H9 (cell line): ENCODE measurements around the gene GPRIN1. TPM values are rescaled to one million over a fixed set of nuclear protein-coding genes. Genes with fewer than 3 reads are reported as not detected.

Source experiments
- DNase-seq: peaks from one replicate; pipeline ENCODE4 v3.0.0-alpha.2; 2017
- H2AFZ ChIP-seq: one replicate; pipeline ENCODE4 v1.6.1; 2013; ENCODE audit warnings: mild to moderate bottlenecking, low read length, control low read depth, moderate library complexity
- H2AK5ac ChIP-seq: 2 replicates; pipeline ENCODE4 v1.6.1; 2013; ENCODE audit warnings: low read length, control low read depth, mixed read lengths; ENCODE audit not compliant: insufficient read length
- H2BK120ac ChIP-seq: one replicate; pipeline ENCODE4 v1.6.1; 2013; ENCODE audit warnings: low read depth, mild to moderate bottlenecking, low read length, control low read depth, inconsistent platforms; ENCODE audit not compliant: poor library complexity, severe bottlenecking
- H2BK12ac ChIP-seq: 2 replicates; pipeline ENCODE4 v1.6.1; 2013; ENCODE audit warnings: low read length, control low read depth, mixed read lengths, low read depth; ENCODE audit not compliant: insufficient read length
- H2BK15ac ChIP-seq: 2 replicates; pipeline ENCODE4 v1.6.1; 2013; ENCODE audit warnings: low read depth, low read length, control low read depth
- H2BK20ac ChIP-seq: one replicate; pipeline ENCODE4 v1.6.1; 2013; ENCODE audit warnings: low read depth, mild to moderate bottlenecking, low read length, control low read depth, inconsistent platforms; ENCODE audit not compliant: poor library complexity, severe bottlenecking
- H2BK5ac ChIP-seq: 2 replicates; pipeline ENCODE4 v1.6.1; 2013; ENCODE audit warnings: low read length, control low read depth, mixed read lengths; ENCODE audit not compliant: insufficient read length
- H3K14ac ChIP-seq: 2 replicates; pipeline ENCODE4 v1.6.1; 2013; ENCODE audit warnings: low read length, control low read depth; ENCODE audit not compliant: insufficient read depth
- H3K18ac ChIP-seq: 2 replicates; pipeline ENCODE4 v1.6.1; 2013; ENCODE audit warnings: low read depth, mild to moderate bottlenecking, mixed read lengths, low read length, control low read depth; ENCODE audit not compliant: insufficient read length
- H3K23ac ChIP-seq: 2 replicates; pipeline ENCODE4 v1.6.1; 2013; ENCODE audit warnings: low read length, control low read depth, mixed read lengths, low read depth; ENCODE audit not compliant: insufficient read length
- H3K23me2 ChIP-seq: 2 replicates; pipeline ENCODE4 v1.6.1; 2013; ENCODE audit warnings: low read depth, mild to moderate bottlenecking, mixed read lengths, low read length, control low read depth; ENCODE audit not compliant: insufficient read length, poor library complexity, severe bottlenecking
- H3K27ac ChIP-seq: 2 replicates; pipeline ENCODE4 v1.5.1; 2013; ENCODE audit warnings: low read length, control low read depth, mixed read lengths, low read depth; ENCODE audit not compliant: insufficient read length
- H3K27me3 ChIP-seq: 2 replicates; pipeline ENCODE4 v1.6.1; 2013; ENCODE audit warnings: low read length, control low read depth, inconsistent platforms; ENCODE audit not compliant: insufficient read depth
- H3K4ac ChIP-seq: 2 replicates; pipeline ENCODE4 v1.6.1; 2013; ENCODE audit warnings: low read depth, mild to moderate bottlenecking, control low read depth, inconsistent platforms, low read length, moderate library complexity
- H3K4me1 ChIP-seq: 2 replicates; pipeline ENCODE4 v1.6.1; 2013; ENCODE audit warnings: low read length, control low read depth, inconsistent platforms; ENCODE audit not compliant: insufficient read depth
- H3K4me2 ChIP-seq: 2 replicates; pipeline ENCODE4 v1.6.1; 2013; ENCODE audit warnings: low read length, control low read depth, mixed read lengths; ENCODE audit not compliant: insufficient read length, insufficient read depth
- H3K56ac ChIP-seq: 2 replicates; pipeline ENCODE4 v1.6.1; 2013; ENCODE audit warnings: low read depth, mild to moderate bottlenecking, mixed read lengths, low read length, control low read depth; ENCODE audit not compliant: insufficient read length
- H3K79me1 ChIP-seq: 2 replicates; pipeline ENCODE4 v1.6.1; 2013; ENCODE audit warnings: low read depth, mild to moderate bottlenecking, moderate library complexity, low read length, control low read depth, inconsistent platforms; ENCODE audit not compliant: insufficient read depth, poor library complexity, severe bottlenecking
- H3K79me2 ChIP-seq: 2 replicates; pipeline ENCODE4 v1.6.1; 2013; ENCODE audit warnings: low read length, control low read depth, inconsistent platforms; ENCODE audit not compliant: insufficient read depth
- H3K9ac ChIP-seq: 2 replicates; pipeline ENCODE4 v1.6.1; 2013; ENCODE audit warnings: low read length, control low read depth, mixed read lengths; ENCODE audit not compliant: insufficient read length; ENCODE audit errors: extremely low read depth
- H3K9me3 ChIP-seq: one replicate; pipeline ENCODE4 v1.6.1; 2013; ENCODE audit warnings: low read depth, low read length, inconsistent platforms; ENCODE audit not compliant: control insufficient read depth
- H3T11ph ChIP-seq: one replicate; pipeline ENCODE4 v1.6.1; 2013; ENCODE audit warnings: mild to moderate bottlenecking, low read length, control low read depth, inconsistent platforms
- H4K20me1 ChIP-seq: one replicate; pipeline ENCODE4 v1.6.1; 2013; ENCODE audit not compliant: control insufficient read depth, insufficient read length, insufficient read depth
- H4K5ac ChIP-seq: 2 replicates; pipeline ENCODE4 v1.6.1; 2013; ENCODE audit warnings: low read depth, mild to moderate bottlenecking, mixed read lengths, low read length, control low read depth; ENCODE audit not compliant: insufficient read length
- H4K8ac ChIP-seq: replicated peaks from 2 replicates; pipeline ENCODE4 v1.6.1; 2013; ENCODE audit warnings: low read length, control low read depth, mixed read lengths, low read depth; ENCODE audit not compliant: insufficient read length
- H4K91ac ChIP-seq: 2 replicates; pipeline ENCODE4 v1.6.1; 2013; ENCODE audit warnings: low read depth, mild to moderate bottlenecking, moderate library complexity, mixed read lengths, low read length, control low read depth; ENCODE audit not compliant: insufficient read length
- H3K27ac Mint-ChIP-seq, 3 experiments: 2 replicates in 2 of 3; 3 replicates in 1 of 3; pipeline ENCODE4 v1.8.0; 2020 to 2021; ENCODE audit warnings: mixed read lengths in 3 of 3, mild to moderate bottlenecking in 1 of 3, moderate library complexity in 1 of 3
- H3K27me3 Mint-ChIP-seq: 2 replicates; pipeline ENCODE4 v1.8.0; 2021; ENCODE audit warnings: low read depth, mild to moderate bottlenecking, moderate library complexity, mixed read lengths
- H3K36me3 Mint-ChIP-seq, 3 experiments: 2 replicates in 2 of 3; 3 replicates in 1 of 3; pipeline ENCODE4 v1.8.0; 2020 to 2021; ENCODE audit warnings: low read depth in 3 of 3, mixed read lengths in 3 of 3; ENCODE audit not compliant: insufficient read depth in 1 of 3
- H3K4me1 Mint-ChIP-seq, 2 experiments: 2 replicates each; pipeline ENCODE4 v1.8.0; 2020; ENCODE audit warnings: mixed read lengths in 2 of 2
- H3K4me3 Mint-ChIP-seq, 2 experiments: 2 replicates in 1 of 2; 3 replicates in 1 of 2; pipeline ENCODE4 v1.8.0; 2020 to 2021; ENCODE audit warnings: mild to moderate bottlenecking in 2 of 2, mixed read lengths in 2 of 2, moderate library complexity in 1 of 2
- H3K9me3 Mint-ChIP-seq, 2 experiments: 2 replicates in 1 of 2; 3 replicates in 1 of 2; pipeline ENCODE4 v1.8.0; 2020; ENCODE audit warnings: mild to moderate bottlenecking in 2 of 2, mixed read lengths in 2 of 2, moderate library complexity in 1 of 2
- WGBS: extraction: QIAGEN DNeasy Blood & Tissue Kit; methylation state at CpG from one replicate; pipeline ENCODE4 v1.1.7; 2013; ENCODE audit warnings: missing lambda C conversion rate, low lambda C conversion rate, mixed read lengths; ENCODE audit not compliant: insufficient read length; ENCODE audit errors: extremely low coverage; 5-methylcytosine and 5-hydroxymethylcytosine counted together
- total RNA-seq: library from RNA; stranded (reverse); gene quantifications from 2 replicates; pipeline ENCODE4 v1.2.1, GENCODE V29; 2021
- TF ChIP-seq, protein P1 (sequence below): fragments of 200-600 bp; sonication (generic); conservative IDR thresholded peaks from 3 replicates; pipeline ENCODE4 v1.8.0; 2021; ENCODE audit warnings: antibody characterized with exemption, mild to moderate bottlenecking

The GPRIN1 gene
- total RNA-seq, 1 experiment from 2014 or later: 10.8 TPM

GRCh38 chr5:176559683-176560082 lies 50.3 kb downstream of the GPRIN1 start:
- no peak overlapping the region for H3K14ac ChIP-seq
- TF ChIP-seq, protein P1, sequence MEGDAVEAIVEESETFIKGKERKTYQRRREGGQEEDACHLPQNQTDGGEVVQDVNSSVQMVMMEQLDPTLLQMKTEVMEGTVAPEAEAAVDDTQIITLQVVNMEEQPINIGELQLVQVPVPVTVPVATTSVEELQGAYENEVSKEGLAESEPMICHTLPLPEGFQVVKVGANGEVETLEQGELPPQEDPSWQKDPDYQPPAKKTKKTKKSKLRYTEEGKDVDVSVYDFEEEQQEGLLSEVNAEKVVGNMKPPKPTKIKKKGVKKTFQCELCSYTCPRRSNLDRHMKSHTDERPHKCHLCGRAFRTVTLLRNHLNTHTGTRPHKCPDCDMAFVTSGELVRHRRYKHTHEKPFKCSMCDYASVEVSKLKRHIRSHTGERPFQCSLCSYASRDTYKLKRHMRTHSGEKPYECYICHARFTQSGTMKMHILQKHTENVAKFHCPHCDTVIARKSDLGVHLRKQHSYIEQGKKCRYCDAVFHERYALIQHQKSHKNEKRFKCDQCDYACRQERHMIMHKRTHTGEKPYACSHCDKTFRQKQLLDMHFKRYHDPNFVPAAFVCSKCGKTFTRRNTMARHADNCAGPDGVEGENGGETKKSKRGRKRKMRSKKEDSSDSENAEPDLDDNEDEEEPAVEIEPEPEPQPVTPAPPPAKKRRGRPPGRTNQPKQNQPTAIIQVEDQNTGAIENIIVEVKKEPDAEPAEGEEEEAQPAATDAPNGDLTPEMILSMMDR: peak; percentile 37; the same call in 2 of the 3 replicates
- H3K4me3 Mint-ChIP-seq: no peak overlapping the region
- no peak overlapping the region for H3K23ac ChIP-seq
- H2BK120ac ChIP-seq: no peak overlapping the region
- DNase-seq: no peak
- no peak overlapping the region for H4K91ac ChIP-seq
- no peak overlapping the region for H3K4ac ChIP-seq
- no peak overlapping the region for H3K4me2 ChIP-seq
- H2BK5ac ChIP-seq: no peak overlapping the region
- no peaks in the 10 kb centered on the region for H3K27me3 ChIP-seq
- H3K27ac ChIP-seq: no peak overlapping the region
- H2BK12ac ChIP-seq: no peak overlapping the region
- H4K8ac ChIP-seq: no peak overlapping the region
- H2AFZ ChIP-seq: no peak overlapping the region
- no peak overlapping the region for H3T11ph ChIP-seq
- no peaks in the 10 kb centered on the region for H3K9me3 ChIP-seq
- H3K27me3 Mint-ChIP-seq: peaks cover 5% of the 10 kb centered on the region; the same call in 1 of the 2 replicates
- no peak overlapping the region for H3K56ac ChIP-seq
- H2BK15ac ChIP-seq: no peak overlapping the region
- no peak overlapping the region for H4K5ac ChIP-seq
- H2AK5ac ChIP-seq: no peak overlapping the region
- no peaks in the 10 kb centered on the region for H3K4me1 ChIP-seq
- peaks cover 17 to 18% of the 10 kb centered on the region in 2 experiments for H3K4me1 Mint-ChIP-seq
- H3K9ac ChIP-seq: no peak overlapping the region
- no peaks in the 10 kb centered on the region for H3K79me2 ChIP-seq
- no peaks in the 10 kb centered on the region for H3K79me1 ChIP-seq
- H3K9me3 Mint-ChIP-seq: peaks cover 0 to 4% of the 10 kb centered on the region in 2 experiments; a peak in 3 of 5 replicates
- no CpG with 5 or more reads among the region's 5 CpGs for WGBS
- H4K20me1 ChIP-seq: no peaks in the 10 kb centered on the region
- no peak overlapping the region for H2BK20ac ChIP-seq
- H3K23me2 ChIP-seq: no peaks in the 10 kb centered on the region
- no peak overlapping the region for H3K27ac Mint-ChIP-seq
- no peak overlapping the region for H3K18ac ChIP-seq
- H3K36me3 Mint-ChIP-seq: no peaks in the 10 kb centered on the region; a peak in 1 of 7 replicates
